GM18507 (cell line): ENCODE data around the gene GADD45G.

Experiments used
- DNase-seq: peaks from one replicate; pipeline ENCODE4 v3.0.0; 2011; ENCODE audit warnings: low read depth; ENCODE audit not compliant: insufficient read length; ENCODE audit errors: extremely low spot score
- FAIRE-seq: peaks from 2 replicates; lab custom pipeline; 2011; peaks lifted over from hg19 to GRCh38; lab: Jason Lieb, UNC

GADD45G gene

GRCh38 chr9:89604729-89605464 lies at the start of gene GADD45G:
Gene GADD45G (plus strand): TSS chr9:89605012. CDS start chr9:89605122, 110 bp downstream.
- peak; percentile 42 for FAIRE-seq
- peak; percentile 38 for DNase-seq

- no peak for FAIRE-seq
These were observed 49.8 kb upstream of the GADD45G start for GRCh38 chr9:89555036-89555415.

GRCh38 chr9:89555451-89556375 lies 49.1 kb upstream of the GADD45G start:
- DNase-seq (no peak), FAIRE-seq (peak; percentile 78)

More at GRCh38 chr9:89555036-89555415, 49.8 kb upstream of the GADD45G start:
- DNase-seq: no peak

GRCh38 chr9:89558196-89558899 lies 46.5 kb upstream of the GADD45G start:
- DNase-seq: no peak
- no peak for FAIRE-seq

GRCh38 chr9:89558948-89559347 lies 45.9 kb upstream of the GADD45G start:
- FAIRE-seq (no peak), DNase-seq (no peak)

- DNase-seq (no peak), FAIRE-seq (peak; percentile 90)
These were observed 42.5 kb upstream of the GADD45G start for GRCh38 chr9:89562186-89562814.

GRCh38 chr9:89563571-89564345 lies 41.1 kb upstream of the GADD45G start:
- DNase-seq: no peak
- FAIRE-seq: no peak

GRCh38 chr9:89564346-89564878 lies 40.4 kb upstream of the GADD45G start:
- DNase-seq (no peak), FAIRE-seq (peak; percentile 88)

- FAIRE-seq (no peak), DNase-seq (no peak)
These were observed 37.2 kb upstream of the GADD45G start for GRCh38 chr9:89567649-89568048.

- DNase-seq (no peak), FAIRE-seq (no peak)
These were observed 30.5 kb upstream of the GADD45G start for GRCh38 chr9:89574309-89574708.

GRCh38 chr9:89576404-89576839 lies 28.4 kb upstream of the GADD45G start:
- no peak for DNase-seq

GRCh38 chr9:89577363-89577762 lies 27.4 kb upstream of the GADD45G start:
- DNase-seq: no peak
- peak; percentile 5 for FAIRE-seq

More at GRCh38 chr9:89576404-89576839, 28.4 kb upstream of the GADD45G start:
- peak; percentile 21 for FAIRE-seq

- FAIRE-seq (peak; percentile 60), DNase-seq (no peak)
These were observed 24.9 kb upstream of the GADD45G start for GRCh38 chr9:89579741-89580385.

GRCh38 chr9:89586311-89586710 lies 18.5 kb upstream of the GADD45G start:
- FAIRE-seq (no peak), DNase-seq (no peak)

GRCh38 chr9:89588271-89588879 lies 16.4 kb upstream of the GADD45G start:
- DNase-seq: no peak
- no peak for FAIRE-seq

GRCh38 chr9:89590415-89590814 lies 14.4 kb upstream of the GADD45G start:
- no peak for DNase-seq
- no peak for FAIRE-seq
